Trophoblast cell (in vitro differentiated cells and primary cell): Measurements from ENCODE around the gene SMLR1.
A peak's percentile ranks its signal among the peaks of the same experiment; 100 is the strongest.

Experiments used
- DNase-seq, 2 donors: peaks; one replicate each; pipeline ENCODE4 v3.0.0-alpha.2; 2016
- H2AFZ ChIP-seq: 2 replicates; pipeline ENCODE4 v1.6.1; 2013; ENCODE audit warnings: low read length, moderate library complexity, mild to moderate bottlenecking; ENCODE audit not compliant: insufficient read depth, poor library complexity
- H2AK5ac ChIP-seq: 2 replicates; pipeline ENCODE4 v1.6.1; 2013; ENCODE audit warnings: mild to moderate bottlenecking, low read length
- H2BK120ac ChIP-seq: 2 replicates; pipeline ENCODE4 v1.6.1; 2013; ENCODE audit warnings: low read length, mild to moderate bottlenecking, moderate library complexity; ENCODE audit not compliant: insufficient read depth, poor library complexity
- H2BK12ac ChIP-seq: 2 replicates; pipeline ENCODE4 v1.6.1; 2013; ENCODE audit warnings: mild to moderate bottlenecking, low read length, moderate library complexity
- H2BK5ac ChIP-seq: 2 replicates; pipeline ENCODE4 v1.6.1; 2013; ENCODE audit warnings: low read length, low read depth, moderate library complexity, mild to moderate bottlenecking; ENCODE audit not compliant: poor library complexity
- H3K14ac ChIP-seq: 2 replicates; pipeline ENCODE4 v1.6.1; 2013; ENCODE audit warnings: mild to moderate bottlenecking, low read length
- H3K18ac ChIP-seq: 2 replicates; pipeline ENCODE4 v1.6.1; 2013; ENCODE audit warnings: mild to moderate bottlenecking, low read length
- H3K23ac ChIP-seq: 2 replicates; pipeline ENCODE4 v1.6.1; 2013; ENCODE audit warnings: low read length
- H3K27ac ChIP-seq: 2 replicates; pipeline ENCODE4 v1.5.1; 2013; ENCODE audit warnings: low read depth, mild to moderate bottlenecking, inconsistent platforms, low read length, moderate library complexity
- H3K27me3 ChIP-seq: 2 replicates; pipeline ENCODE4 v1.6.1; 2013; ENCODE audit warnings: inconsistent platforms, mild to moderate bottlenecking, low read length, moderate library complexity; ENCODE audit not compliant: insufficient read depth
- H3K36me3 ChIP-seq, 2 experiments: 1 replicate in 1 of 2; 2 replicates in 1 of 2; pipeline ENCODE4 v1.6.1; 2013; ENCODE audit warnings: low read length in 2 of 2, mild to moderate bottlenecking in 2 of 2, moderate library complexity in 1 of 2; ENCODE audit not compliant: insufficient read depth in 2 of 2, control insufficient read depth in 1 of 2
- H3K4ac ChIP-seq: 2 replicates; pipeline ENCODE4 v1.6.1; 2013; ENCODE audit warnings: low read depth, mild to moderate bottlenecking, low read length, moderate library complexity
- H3K4me1 ChIP-seq, 2 experiments: 1 replicate in 1 of 2; 2 replicates in 1 of 2; pipeline ENCODE4 v1.6.1; 2013; ENCODE audit warnings: low read length in 2 of 2, mild to moderate bottlenecking in 2 of 2, moderate library complexity in 1 of 2; ENCODE audit not compliant: insufficient read depth in 2 of 2, control insufficient read depth in 1 of 2
- H3K4me2 ChIP-seq: 2 replicates; pipeline ENCODE4 v1.6.1; 2013; ENCODE audit warnings: inconsistent platforms, mild to moderate bottlenecking, low read length, moderate library complexity
- H3K4me3 ChIP-seq: 2 replicates; pipeline ENCODE4 v1.5.1; 2013; ENCODE audit warnings: mild to moderate bottlenecking, low read depth, low read length, inconsistent platforms
- H3K79me1 ChIP-seq: one replicate; pipeline ENCODE4 v1.6.1; 2013; ENCODE audit warnings: low read length
- H3K79me2 ChIP-seq: 2 replicates; pipeline ENCODE4 v1.6.1; 2013; ENCODE audit warnings: low read length, mild to moderate bottlenecking; ENCODE audit not compliant: control insufficient read depth, insufficient read depth, poor library complexity
- H3K9ac ChIP-seq: 2 replicates; pipeline ENCODE4 v1.6.1; 2013; ENCODE audit warnings: mild to moderate bottlenecking, low read length
- H3K9me3 ChIP-seq: 2 replicates; pipeline ENCODE4 v1.6.1; 2013; ENCODE audit warnings: low read depth, mild to moderate bottlenecking, control low read depth, inconsistent platforms, low read length; ENCODE audit not compliant: insufficient read depth
- H4K12ac ChIP-seq: 2 replicates; pipeline ENCODE4 v1.6.1; 2013; ENCODE audit warnings: low read depth, mild to moderate bottlenecking, low read length, moderate library complexity
- H4K8ac ChIP-seq: 2 replicates; pipeline ENCODE4 v1.6.1; 2013; ENCODE audit warnings: low read depth, mild to moderate bottlenecking, low read length, moderate library complexity
- H4K91ac ChIP-seq: one replicate; pipeline ENCODE4 v1.6.1; 2013; ENCODE audit warnings: low read depth, mild to moderate bottlenecking, low read length, moderate library complexity
- WGBS: extraction: QIAGEN DNeasy Blood & Tissue Kit; methylation state at CpG from one replicate; pipeline ENCODE4 v1.1.7; 2013; ENCODE audit warnings: missing lambda C conversion rate; ENCODE audit not compliant: insufficient read length, insufficient coverage; ENCODE audit errors: extremely low coverage; 5-methylcytosine and 5-hydroxymethylcytosine counted together

The SMLR1 gene

GRCh38 chr6:130870179-130870880 is 43.1 kb downstream of the SMLR1 start:
- WGBS, result no CpG with 5 or more reads among the region's 9 CpGs
- Histone ChIP-seq H3K36me3 (peaks cover 3 to 6% of the 10 kb centered on the region in 2 experiments), H3K79me2 (no peaks in the 10 kb centered on the region), H3K4me1 (peaks cover 0 to 4% of the 10 kb centered on the region in 2 experiments), H3K9me3 (no peaks in the 10 kb centered on the region), H2BK12ac (no peak overlapping the region), H3K27ac (no peak overlapping the region), H2AK5ac (no peak overlapping the region), H3K14ac (no peak overlapping the region), H4K91ac (no peak overlapping the region), H2AFZ (no peak overlapping the region), H3K18ac (no peak overlapping the region), H3K4me2 (no peak overlapping the region), H4K8ac (no peak overlapping the region), H3K23ac (no peak overlapping the region), H4K12ac (no peak overlapping the region), H2BK5ac (no peak overlapping the region), H3K27me3 (no peaks in the 10 kb centered on the region), H3K79me1 (no peaks in the 10 kb centered on the region), H3K4me3 (no peak overlapping the region), H3K4ac (no peak overlapping the region), H3K9ac (no peak overlapping the region), H2BK120ac (no peak overlapping the region)
- DNase-seq, result no peak

GRCh38 chr6:130872250-130873095 is 45.3 kb downstream of the SMLR1 start:
- Histone ChIP-seq H2AFZ (no peak overlapping the region), H2AK5ac (no peak overlapping the region), H2BK12ac (no peak overlapping the region), H2BK120ac (no peak overlapping the region), H3K79me1 (no peaks in the 10 kb centered on the region), H3K27me3 (no peaks in the 10 kb centered on the region), H3K79me2 (no peaks in the 10 kb centered on the region), H3K4ac (no peak overlapping the region), H3K23ac (no peak overlapping the region), H2BK5ac (no peak overlapping the region), H3K4me2 (no peak overlapping the region), H3K4me1 (peaks cover 0 to 4% of the 10 kb centered on the region in 2 experiments), H3K14ac (no peak overlapping the region), H4K8ac (no peak overlapping the region), H3K27ac (no peak overlapping the region), H3K36me3 (peaks cover 2 to 3% of the 10 kb centered on the region in 2 experiments), H4K91ac (no peak overlapping the region), H3K18ac (no peak overlapping the region), H3K9me3 (no peaks in the 10 kb centered on the region), H3K4me3 (no peak overlapping the region), H4K12ac (no peak overlapping the region), H3K9ac (no peak overlapping the region)
- WGBS, result no CpG with 5 or more reads among the region's 8 CpGs
- peak; percentile 46 to 87 for DNase-seq

- Histone ChIP-seq H3K14ac (no peak overlapping the region), H3K4me3 (no peak overlapping the region), H3K4ac (no peak overlapping the region), H4K8ac (no peak overlapping the region), H3K79me1 (no peaks in the 10 kb centered on the region), H3K9me3 (no peaks in the 10 kb centered on the region), H2BK5ac (no peak overlapping the region), H2BK120ac (no peak overlapping the region), H3K18ac (no peak overlapping the region), H3K9ac (no peak overlapping the region), H3K4me1 (peaks cover 0 to 4% of the 10 kb centered on the region in 2 experiments), H3K27me3 (no peaks in the 10 kb centered on the region), H3K79me2 (no peaks in the 10 kb centered on the region), H3K36me3 (peaks cover 2 to 4% of the 10 kb centered on the region in 2 experiments), H2BK12ac (no peak overlapping the region), H3K27ac (no peak overlapping the region), H2AFZ (no peak overlapping the region), H3K23ac (no peak overlapping the region), H4K91ac (no peak overlapping the region), H3K4me2 (no peak overlapping the region), H4K12ac (no peak overlapping the region), H2AK5ac (no peak overlapping the region)
- no CpG with 5 or more reads among the region's 5 CpGs for WGBS
- no peak for DNase-seq
These were observed 46.5 kb downstream of the SMLR1 start for GRCh38 chr6:130873746-130874145.

- no CpG with 5 or more reads among the region's 6 CpGs for WGBS
- Histone ChIP-seq H3K23ac (no peak overlapping the region), H2AK5ac (no peak overlapping the region), H3K18ac (no peak overlapping the region), H3K9ac (no peak overlapping the region), H4K12ac (no peak overlapping the region), H3K36me3 (peaks cover 3% of the 10 kb centered on the region in 2 experiments), H3K4ac (no peak overlapping the region), H3K79me2 (no peaks in the 10 kb centered on the region), H4K8ac (no peak overlapping the region), H3K27me3 (no peaks in the 10 kb centered on the region), H3K4me2 (no peak overlapping the region), H3K9me3 (no peaks in the 10 kb centered on the region), H2BK120ac (no peak overlapping the region), H2BK12ac (no peak overlapping the region), H3K4me1 (no peaks in the 10 kb centered on the region), H4K91ac (no peak overlapping the region), H2AFZ (no peak overlapping the region), H3K79me1 (no peaks in the 10 kb centered on the region), H3K4me3 (no peak overlapping the region), H2BK5ac (no peak overlapping the region), H3K14ac (no peak overlapping the region), H3K27ac (no peak overlapping the region)
- DNase-seq, result no peak
These were observed 52.6 kb downstream of the SMLR1 start for GRCh38 chr6:130879826-130880225.
